ENCODE data around the gene MAP2K1. TPM values are rescaled to one million over a fixed set of nuclear protein-coding genes. Genes with fewer than 3 reads are reported as not detected.
A peak's percentile ranks its signal among the peaks of the same experiment; 100 is the strongest.

The MAP2K1 gene
- total and polyA plus RNA-seq, 4 donors, result 14.3 to 30.2 (median 24.4) TPM

DNA sequence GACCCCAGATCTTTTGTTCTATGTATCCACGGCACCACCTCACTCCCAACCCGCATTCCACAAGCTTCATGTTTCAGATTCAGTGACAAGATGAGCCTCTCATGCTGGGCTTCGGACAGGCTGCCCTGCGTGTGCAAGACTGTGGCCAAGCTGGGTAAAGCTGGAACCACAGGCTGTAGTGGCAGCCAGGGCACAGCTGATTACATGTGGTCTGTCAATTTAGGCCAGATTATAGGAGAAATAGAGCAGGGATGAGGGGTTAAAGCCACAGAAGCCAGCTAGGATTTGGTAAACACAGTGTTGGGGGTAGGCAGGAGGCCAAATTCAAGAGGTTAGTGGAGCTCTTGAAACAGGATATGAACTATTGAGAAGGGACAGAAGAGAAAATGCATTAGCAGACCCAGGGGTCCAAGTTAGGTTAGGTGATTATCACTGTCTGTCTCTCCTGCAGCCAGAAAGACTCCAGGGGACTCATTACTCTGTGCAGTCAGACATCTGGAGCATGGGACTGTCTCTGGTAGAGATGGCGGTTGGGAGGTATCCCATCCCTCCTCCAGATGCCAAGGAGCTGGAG lies 97.9 kb downstream of the MAP2K1 start:
- peak overlapping the region in 2 of 3 donors; percentile 20 to 31 for H3K4me3 ChIP-seq (ENCODE audit: low read depth in 1 of 3, low read length in 3 of 3)
- peak overlapping the region; percentile 67 to 74 for H3K27ac ChIP-seq (ENCODE audit: low read depth in 1 of 2, low read length in 2 of 2)
- TF ChIP-seq, protein P1, sequence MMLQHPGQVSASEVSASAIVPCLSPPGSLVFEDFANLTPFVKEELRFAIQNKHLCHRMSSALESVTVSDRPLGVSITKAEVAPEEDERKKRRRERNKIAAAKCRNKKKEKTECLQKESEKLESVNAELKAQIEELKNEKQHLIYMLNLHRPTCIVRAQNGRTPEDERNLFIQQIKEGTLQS (IDR thresholded peaks at IDR 0.05), result no peak
- peak; percentile 36 to 64 for TF ChIP-seq HNF4A (conservative IDR thresholded peaks at IDR 0.05)
- peak; percentile 27 for TF ChIP-seq FOXA2 (IDR thresholded peaks at IDR 0.05)
- TF ChIP-seq, protein P2, sequence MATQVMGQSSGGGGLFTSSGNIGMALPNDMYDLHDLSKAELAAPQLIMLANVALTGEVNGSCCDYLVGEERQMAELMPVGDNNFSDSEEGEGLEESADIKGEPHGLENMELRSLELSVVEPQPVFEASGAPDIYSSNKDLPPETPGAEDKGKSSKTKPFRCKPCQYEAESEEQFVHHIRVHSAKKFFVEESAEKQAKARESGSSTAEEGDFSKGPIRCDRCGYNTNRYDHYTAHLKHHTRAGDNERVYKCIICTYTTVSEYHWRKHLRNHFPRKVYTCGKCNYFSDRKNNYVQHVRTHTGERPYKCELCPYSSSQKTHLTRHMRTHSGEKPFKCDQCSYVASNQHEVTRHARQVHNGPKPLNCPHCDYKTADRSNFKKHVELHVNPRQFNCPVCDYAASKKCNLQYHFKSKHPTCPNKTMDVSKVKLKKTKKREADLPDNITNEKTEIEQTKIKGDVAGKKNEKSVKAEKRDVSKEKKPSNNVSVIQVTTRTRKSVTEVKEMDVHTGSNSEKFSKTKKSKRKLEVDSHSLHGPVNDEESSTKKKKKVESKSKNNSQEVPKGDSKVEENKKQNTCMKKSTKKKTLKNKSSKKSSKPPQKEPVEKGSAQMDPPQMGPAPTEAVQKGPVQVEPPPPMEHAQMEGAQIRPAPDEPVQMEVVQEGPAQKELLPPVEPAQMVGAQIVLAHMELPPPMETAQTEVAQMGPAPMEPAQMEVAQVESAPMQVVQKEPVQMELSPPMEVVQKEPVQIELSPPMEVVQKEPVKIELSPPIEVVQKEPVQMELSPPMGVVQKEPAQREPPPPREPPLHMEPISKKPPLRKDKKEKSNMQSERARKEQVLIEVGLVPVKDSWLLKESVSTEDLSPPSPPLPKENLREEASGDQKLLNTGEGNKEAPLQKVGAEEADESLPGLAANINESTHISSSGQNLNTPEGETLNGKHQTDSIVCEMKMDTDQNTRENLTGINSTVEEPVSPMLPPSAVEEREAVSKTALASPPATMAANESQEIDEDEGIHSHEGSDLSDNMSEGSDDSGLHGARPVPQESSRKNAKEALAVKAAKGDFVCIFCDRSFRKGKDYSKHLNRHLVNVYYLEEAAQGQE (IDR thresholded peaks at IDR 0.05), result peak; percentile 33
- peak; percentile 61 for TF ChIP-seq SP1 (IDR thresholded peaks at IDR 0.05)
- TF ChIP-seq GABPA (IDR thresholded peaks at IDR 0.05 in 1 of 2, conservative IDR thresholded peaks at IDR 0.05 in 1 of 2), result peak in 1 of 2 donors; percentile 32
- TF ChIP-seq TAF1 (conservative IDR thresholded peaks at IDR 0.05), result no peak
- TF ChIP-seq EGR1 (IDR thresholded peaks at IDR 0.05; ENCODE audit: low read depth in 2 of 2), result peak in 1 of 2 donors; percentile 26
- TF ChIP-seq, protein P3, sequence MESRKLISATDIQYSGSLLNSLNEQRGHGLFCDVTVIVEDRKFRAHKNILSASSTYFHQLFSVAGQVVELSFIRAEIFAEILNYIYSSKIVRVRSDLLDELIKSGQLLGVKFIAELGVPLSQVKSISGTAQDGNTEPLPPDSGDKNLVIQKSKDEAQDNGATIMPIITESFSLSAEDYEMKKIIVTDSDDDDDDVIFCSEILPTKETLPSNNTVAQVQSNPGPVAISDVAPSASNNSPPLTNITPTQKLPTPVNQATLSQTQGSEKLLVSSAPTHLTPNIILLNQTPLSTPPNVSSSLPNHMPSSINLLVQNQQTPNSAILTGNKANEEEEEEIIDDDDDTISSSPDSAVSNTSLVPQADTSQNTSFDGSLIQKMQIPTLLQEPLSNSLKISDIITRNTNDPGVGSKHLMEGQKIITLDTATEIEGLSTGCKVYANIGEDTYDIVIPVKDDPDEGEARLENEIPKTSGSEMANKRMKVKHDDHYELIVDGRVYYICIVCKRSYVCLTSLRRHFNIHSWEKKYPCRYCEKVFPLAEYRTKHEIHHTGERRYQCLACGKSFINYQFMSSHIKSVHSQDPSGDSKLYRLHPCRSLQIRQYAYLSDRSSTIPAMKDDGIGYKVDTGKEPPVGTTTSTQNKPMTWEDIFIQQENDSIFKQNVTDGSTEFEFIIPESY (IDR thresholded peaks at IDR 0.05), result no peak
- TF ChIP-seq JUND (IDR thresholded peaks at IDR 0.05), result peak in 1 of 2 donors; percentile 48
- peak; percentile 17 for TF ChIP-seq FOXA1 (IDR thresholded peaks at IDR 0.05)
- peak; percentile 17 to 43 for TF ChIP-seq RAD21 (IDR thresholded peaks at IDR 0.05)
- peak; percentile 64 to 87 for TF ChIP-seq RXRA (IDR thresholded peaks at IDR 0.05)
- peak; percentile 44 for TF ChIP-seq YY1 (IDR thresholded peaks at IDR 0.05)
- 50% methylated on average over 5 of the region's 5 CpGs for whole genome bisulfite sequencing
- no peak overlapping the region for H3K9ac ChIP-seq (ENCODE audit: low read depth in 1 of 2, low read length in 2 of 2)
- H3K9me3 ChIP-seq (ENCODE audit: control insufficient read depth in 4 of 4, low read length in 3 of 4), result no peaks in the 10 kb centered on the region
- no peak for DNase-seq (ENCODE audit: low spot score)
- no peaks in the 10 kb centered on the region for H3K27me3 ChIP-seq (ENCODE audit: control insufficient read depth in 4 of 4, insufficient read depth in 4 of 4, low read length in 3 of 4)
- H3K36me3 ChIP-seq (ENCODE audit: control insufficient read depth in 4 of 4, insufficient read depth in 3 of 4, low read depth in 1 of 4, low read length in 3 of 4), result peaks cover 2 to 8% (median 7%) of the 10 kb centered on the region in 4 donors
- peaks cover 9 to 80% (median 71%) of the 10 kb centered on the region in 4 donors for H3K4me1 ChIP-seq (ENCODE audit: control insufficient read depth in 4 of 4, insufficient read depth in 4 of 4, low read length in 3 of 4)

DNA sequence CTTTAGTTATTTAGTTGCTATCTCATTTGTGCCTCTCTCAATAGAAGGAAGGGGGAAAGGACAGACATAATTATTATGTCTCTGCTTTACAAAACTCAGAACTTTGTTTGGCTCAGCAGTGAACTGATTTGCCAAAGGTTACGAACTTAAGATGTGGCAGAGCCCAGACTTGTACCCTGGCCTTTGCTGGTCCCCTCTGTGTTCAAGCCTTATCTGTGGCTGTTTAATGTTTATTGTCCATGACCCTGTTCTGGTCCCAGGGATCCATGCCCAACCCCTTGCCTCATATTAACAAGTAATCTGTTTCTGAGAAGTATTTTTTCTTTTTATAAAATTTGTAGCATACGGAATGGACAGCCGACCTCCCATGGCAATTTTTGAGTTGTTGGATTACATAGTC lies 100.2 kb downstream of the MAP2K1 start:
- 38% methylated on average over 3 of the region's 3 CpGs for WGBS
- TF ChIP-seq, protein P4, sequence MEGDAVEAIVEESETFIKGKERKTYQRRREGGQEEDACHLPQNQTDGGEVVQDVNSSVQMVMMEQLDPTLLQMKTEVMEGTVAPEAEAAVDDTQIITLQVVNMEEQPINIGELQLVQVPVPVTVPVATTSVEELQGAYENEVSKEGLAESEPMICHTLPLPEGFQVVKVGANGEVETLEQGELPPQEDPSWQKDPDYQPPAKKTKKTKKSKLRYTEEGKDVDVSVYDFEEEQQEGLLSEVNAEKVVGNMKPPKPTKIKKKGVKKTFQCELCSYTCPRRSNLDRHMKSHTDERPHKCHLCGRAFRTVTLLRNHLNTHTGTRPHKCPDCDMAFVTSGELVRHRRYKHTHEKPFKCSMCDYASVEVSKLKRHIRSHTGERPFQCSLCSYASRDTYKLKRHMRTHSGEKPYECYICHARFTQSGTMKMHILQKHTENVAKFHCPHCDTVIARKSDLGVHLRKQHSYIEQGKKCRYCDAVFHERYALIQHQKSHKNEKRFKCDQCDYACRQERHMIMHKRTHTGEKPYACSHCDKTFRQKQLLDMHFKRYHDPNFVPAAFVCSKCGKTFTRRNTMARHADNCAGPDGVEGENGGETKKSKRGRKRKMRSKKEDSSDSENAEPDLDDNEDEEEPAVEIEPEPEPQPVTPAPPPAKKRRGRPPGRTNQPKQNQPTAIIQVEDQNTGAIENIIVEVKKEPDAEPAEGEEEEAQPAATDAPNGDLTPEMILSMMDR (IDR thresholded peaks at IDR 0.05; ENCODE audit: low read depth, low read length, missing input control), result no peak
- TF ChIP-seq, protein P1 (IDR thresholded peaks at IDR 0.05), result no peak
- peak; percentile 64 for TF ChIP-seq SP1 (IDR thresholded peaks at IDR 0.05)
- no peak for TF ChIP-seq EGR1 (IDR thresholded peaks at IDR 0.05; ENCODE audit: low read depth in 2 of 2)
- peak; percentile 82 to 89 for TF ChIP-seq HNF4A (conservative IDR thresholded peaks at IDR 0.05)
- peak; percentile 30 for TF ChIP-seq FOXA1 (IDR thresholded peaks at IDR 0.05)
- TF ChIP-seq GABPA (IDR thresholded peaks at IDR 0.05 in 1 of 2, conservative IDR thresholded peaks at IDR 0.05 in 1 of 2), result no peak
- peak; percentile 78 for TF ChIP-seq NR2F2 (IDR thresholded peaks at IDR 0.05)
- TF ChIP-seq TAF1 (conservative IDR thresholded peaks at IDR 0.05), result no peak
- peak; percentile 43 for TF ChIP-seq FOXA2 (IDR thresholded peaks at IDR 0.05)
- TF ChIP-seq, protein P3 (IDR thresholded peaks at IDR 0.05), result peak; percentile 52
- TF ChIP-seq, protein P2 (IDR thresholded peaks at IDR 0.05), result peak; percentile 55

More for the DNA sequence above, 100.2 kb downstream of the MAP2K1 start:
- Histone ChIP-seq H3K4me3 (ENCODE audit: low read depth in 1 of 3, low read length in 3 of 3) (no peak overlapping the region), H3K27me3 (ENCODE audit: control insufficient read depth in 4 of 4, insufficient read depth in 4 of 4, low read length in 3 of 4) (no peaks in the 10 kb centered on the region), H3K9me3 (ENCODE audit: control insufficient read depth in 4 of 4, low read length in 3 of 4) (no peaks in the 10 kb centered on the region), H3K9ac (ENCODE audit: low read depth in 1 of 2, low read length in 2 of 2) (no peak overlapping the region), H3K4me1 (ENCODE audit: control insufficient read depth in 4 of 4, insufficient read depth in 4 of 4, low read length in 3 of 4) (peaks cover 10 to 83% (median 72%) of the 10 kb centered on the region in 4 donors), H3K36me3 (ENCODE audit: control insufficient read depth in 4 of 4, insufficient read depth in 3 of 4, low read depth in 1 of 4, low read length in 3 of 4) (peaks cover 3 to 26% (median 18%) of the 10 kb centered on the region in 4 donors), H3K27ac (ENCODE audit: low read depth in 1 of 2, low read length in 2 of 2) (peak overlapping the region in 1 of 2 donors; percentile 55)
- no peak for DNase-seq (ENCODE audit: low spot score)

Data from liver (tissue), 9 donors.